ENCODE data around the gene CLC. TPM values are rescaled to one million over a fixed set of nuclear protein-coding genes. Genes with fewer than 3 reads are reported as not detected.
A peak's percentile ranks its signal among the peaks of the same experiment; 100 is the strongest.
"Not testable (repeated sequence)": the region's sequence is repeated elsewhere in the genome, so short reads cannot be mapped to it uniquely, and the experiment has no call there.

CLC gene
- total RNA-seq, 1 experiment from 2014 or later, result not detected

GRCh38 chr19:39768786-39769185 is 31.0 kb upstream of the CLC start:
- ChIA-PET POLR2A (ENCODE audit: unreplicated experiment) (no interaction called here), CTCF (no interaction called here)
- H3K4me3 ChIP-seq (ENCODE audit: low read length), result no peak overlapping the region
- peaks cover 36% of the 10 kb centered on the region for H3K27me3 ChIP-seq (ENCODE audit: low read length)
- no TSS peak for BruUV-seq (replicated peaks)
- no peaks in the 10 kb centered on the region for H3K4me1 ChIP-seq (ENCODE audit: insufficient read depth, low read length)
- no peaks in the 10 kb centered on the region for H3F3A ChIP-seq (ENCODE audit: low read length, unreplicated experiment)
- intact Hi-C loops (cut with micrococcal nuclease), result no loop called here
- H3K27ac ChIP-seq (ENCODE audit: low read length), result no peak overlapping the region
- no peak overlapping the region for H3K9ac ChIP-seq (ENCODE audit: low read length)
- H2AFZ ChIP-seq (ENCODE audit: low read length), result no peak overlapping the region
- no peaks in the 10 kb centered on the region for H4K20me1 ChIP-seq (ENCODE audit: low read length)
- H3K9me2 ChIP-seq (replicated peaks; ENCODE audit: low read length), result no peaks in the 10 kb centered on the region
- no peaks in the 10 kb centered on the region for H3K36me3 ChIP-seq (ENCODE audit: low read depth, low read length)
- ATAC-seq, result no peak
- H3K79me2 ChIP-seq (ENCODE audit: low read length), result no peaks in the 10 kb centered on the region
- no peak overlapping the region for H3K4me2 ChIP-seq (ENCODE audit: low read length)
- DNase-seq, result no peak
- no peaks in the 10 kb centered on the region for H3K9me3 ChIP-seq (ENCODE audit: low read length)
- TF ChIP-seq EZH2 (IDR thresholded peaks at IDR 0.05; ENCODE audit: low read length, unreplicated experiment) (no peak), CTCF (conservative IDR thresholded peaks at IDR 0.05; ENCODE audit: low read depth, low read length) (no peak), EZH2phosphoT487 (IDR thresholded peaks at IDR 0.05; ENCODE audit: borderline replicate concordance, low read length) (no peak)

DNA sequence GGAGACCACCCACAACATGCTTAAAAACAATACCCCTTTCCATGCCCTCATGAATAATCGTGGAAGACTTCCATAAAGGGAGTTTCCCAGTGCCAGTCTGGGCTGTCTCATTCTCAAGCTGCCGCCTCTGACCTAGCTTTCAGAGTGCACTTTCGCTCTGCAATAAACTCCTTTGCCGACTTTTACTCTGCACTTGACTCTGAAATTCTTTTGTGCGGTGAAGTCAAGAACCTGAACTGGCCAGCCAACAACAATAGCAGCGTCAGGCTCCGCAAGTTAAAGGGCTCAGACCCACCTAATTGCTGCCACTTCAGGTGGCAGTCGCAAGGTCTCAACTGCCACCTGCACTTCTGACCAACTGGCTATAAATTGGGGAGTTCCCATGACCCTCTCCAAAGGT is 30.5 kb upstream of the CLC start:
- intact Hi-C loops (cut with micrococcal nuclease), result no loop called here
- DNase-seq (no peak), ATAC-seq (no peak)
- no peaks in the 10 kb centered on the region for H3F3A ChIP-seq (ENCODE audit: low read length, unreplicated experiment)
- no peaks in the 10 kb centered on the region for H4K20me1 ChIP-seq (ENCODE audit: low read length)
- H3K9ac ChIP-seq (ENCODE audit: low read length), result no peak overlapping the region
- H3K36me3 ChIP-seq (ENCODE audit: low read depth, low read length), result no peaks in the 10 kb centered on the region
- no peaks in the 10 kb centered on the region for H3K79me2 ChIP-seq (ENCODE audit: low read length)
- peaks cover 34% of the 10 kb centered on the region for H3K27me3 ChIP-seq (ENCODE audit: low read length)
- no peaks in the 10 kb centered on the region for H3K9me3 ChIP-seq (ENCODE audit: low read length)
- no peak overlapping the region for H2AFZ ChIP-seq (ENCODE audit: low read length)
- BruUV-seq (replicated peaks), result no TSS peak
- TF ChIP-seq EZH2 (IDR thresholded peaks at IDR 0.05; ENCODE audit: low read length, unreplicated experiment), result no peak
- TF ChIP-seq CTCF (conservative IDR thresholded peaks at IDR 0.05; ENCODE audit: low read depth, low read length), result no peak
- TF ChIP-seq EZH2phosphoT487 (IDR thresholded peaks at IDR 0.05; ENCODE audit: borderline replicate concordance, low read length), result no peak
- H3K9me2 ChIP-seq (replicated peaks; ENCODE audit: low read length), result no peaks in the 10 kb centered on the region
- H3K4me3 ChIP-seq (ENCODE audit: low read length), result no peak overlapping the region
- H3K4me2 ChIP-seq (ENCODE audit: low read length), result no peak overlapping the region
- ChIA-PET POLR2A (ENCODE audit: unreplicated experiment) (no interaction called here), CTCF (no interaction called here)
- H3K27ac ChIP-seq (ENCODE audit: low read length), result no peak overlapping the region
- H3K4me1 ChIP-seq (ENCODE audit: insufficient read depth, low read length), result no peaks in the 10 kb centered on the region

DNA sequence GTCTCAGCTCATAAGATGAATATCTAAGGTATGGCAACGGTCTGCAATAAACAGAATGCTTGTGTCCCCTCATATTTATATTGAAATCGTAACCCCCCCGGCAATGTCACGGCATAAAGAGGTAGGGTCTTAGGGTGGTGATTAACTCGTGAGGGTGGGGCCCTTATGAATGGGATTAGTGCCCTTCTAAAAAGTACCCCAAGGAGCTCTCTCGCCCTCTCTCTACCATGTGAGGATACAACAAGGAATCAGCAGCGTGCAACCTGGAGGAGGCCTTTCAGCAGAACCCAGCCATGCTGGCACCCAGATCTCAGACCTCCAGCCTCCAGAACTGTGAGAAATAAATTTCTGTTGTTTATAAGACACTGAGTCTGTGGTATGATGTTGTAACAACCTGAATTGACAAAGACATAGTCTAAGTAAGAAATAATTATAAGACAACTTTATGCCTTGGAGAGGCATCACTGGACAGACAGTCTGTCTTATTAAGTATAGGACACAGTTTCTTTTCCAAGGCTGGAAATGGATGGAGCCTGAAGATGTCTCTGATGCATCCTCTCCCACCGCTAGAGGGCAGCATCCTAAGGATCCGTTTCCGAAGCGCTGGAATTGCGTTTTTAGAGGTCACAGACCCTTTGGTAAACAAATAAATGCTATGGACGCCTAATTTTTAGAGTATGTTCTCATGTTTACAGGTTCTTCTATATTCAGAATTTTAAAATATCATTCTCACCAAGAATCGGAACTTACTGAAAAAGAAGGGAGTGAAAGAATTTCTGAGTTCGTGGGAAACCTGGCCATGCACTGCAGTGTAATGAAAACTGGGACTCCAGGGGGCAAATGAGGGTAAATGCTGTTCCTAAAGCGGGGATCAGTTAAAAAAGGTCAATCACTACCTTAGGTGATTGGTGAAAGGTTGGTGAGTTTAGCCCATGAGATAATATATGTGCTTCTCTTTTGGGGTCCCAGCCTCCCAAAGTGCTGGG is 27.6 kb upstream of the CLC start:
- Histone ChIP-seq H4K20me1 (ENCODE audit: low read length) (no peaks in the 10 kb centered on the region), H3K4me3 (ENCODE audit: low read length) (no peak overlapping the region), H3K9me2 (replicated peaks; ENCODE audit: low read length) (no peaks in the 10 kb centered on the region), H3K79me2 (ENCODE audit: low read length) (no peaks in the 10 kb centered on the region), H2AFZ (ENCODE audit: low read length) (no peak overlapping the region), H3K4me1 (ENCODE audit: insufficient read depth, low read length) (no peaks in the 10 kb centered on the region), H3K27ac (ENCODE audit: low read length) (no peak overlapping the region), H3K27me3 (ENCODE audit: low read length) (peaks cover 21% of the 10 kb centered on the region), H3F3A (ENCODE audit: low read length, unreplicated experiment) (no peaks in the 10 kb centered on the region), H3K4me2 (ENCODE audit: low read length) (no peak overlapping the region), H3K9ac (ENCODE audit: low read length) (no peak overlapping the region), H3K9me3 (ENCODE audit: low read length) (no peaks in the 10 kb centered on the region), H3K36me3 (ENCODE audit: low read depth, low read length) (no peaks in the 10 kb centered on the region)
- intact Hi-C loops (cut with micrococcal nuclease), result loop anchor here (2.0 kb wide), 1 partner anchor 79 kb away; no protein-coding TSS in a partner anchor
- ChIA-PET CTCF (no interaction called here), POLR2A (ENCODE audit: unreplicated experiment) (no interaction called here)
- ATAC-seq (no peak), DNase-seq (peak; percentile 57)
- TF ChIP-seq EZH2 (IDR thresholded peaks at IDR 0.05; ENCODE audit: low read length, unreplicated experiment) (no peak), CTCF (conservative IDR thresholded peaks at IDR 0.05; ENCODE audit: low read depth, low read length) (peak; percentile 83)
- no TSS peak for BruUV-seq (replicated peaks)

- H3K9me2 ChIP-seq (replicated peaks; ENCODE audit: low read length); H3K9ac ChIP-seq (ENCODE audit: low read length); DNase-seq; POLR2A ChIA-PET (ENCODE audit: unreplicated experiment); H3K4me1 ChIP-seq (ENCODE audit: insufficient read depth, low read length); H2AFZ ChIP-seq (ENCODE audit: low read length); H3K36me3 ChIP-seq (ENCODE audit: low read depth, low read length); ATAC-seq; CTCF ChIA-PET; H3K27ac ChIP-seq (ENCODE audit: low read length); H4K20me1 ChIP-seq (ENCODE audit: low read length); H3K9me3 ChIP-seq (ENCODE audit: low read length); intact Hi-C loops (cut with micrococcal nuclease); BruUV-seq (replicated peaks); H3K79me2 ChIP-seq (ENCODE audit: low read length); H3K4me3 ChIP-seq (ENCODE audit: low read length); H3F3A ChIP-seq (ENCODE audit: low read length, unreplicated experiment); H3K4me2 ChIP-seq (ENCODE audit: low read length): not testable (repeated sequence)
- H3K27me3 ChIP-seq (ENCODE audit: low read length), result peaks cover 25% of the 10 kb centered on the region; the same call in 1 of the 2 replicates
These were observed 24.0 kb upstream of the CLC start for GRCh38 chr19:39761851-39762250.
